Neuronal stem cell (in vitro differentiated cells): Measurements from ENCODE around the gene DNAH2.

ENCODE experiments used
- DNase-seq: peaks from one replicate; pipeline ENCODE4 v3.0.0-alpha.2; 2013; ENCODE audit warnings: low spot score
- H2AFZ ChIP-seq: one replicate; pipeline ENCODE4 v1.6.1; 2013; ENCODE audit warnings: mild to moderate bottlenecking, low read length, inconsistent platforms
- H2AK5ac ChIP-seq: 2 replicates; pipeline ENCODE4 v1.6.1; 2013; ENCODE audit warnings: low read depth, mild to moderate bottlenecking, inconsistent platforms, low read length, moderate library complexity, mixed read lengths
- H2BK120ac ChIP-seq: 2 replicates; pipeline ENCODE4 v1.6.1; 2013; ENCODE audit warnings: low read depth, mild to moderate bottlenecking, inconsistent platforms, low read length, moderate library complexity, mixed read lengths
- H2BK12ac ChIP-seq: one replicate; pipeline ENCODE4 v1.6.1; 2013; ENCODE audit warnings: low read length, inconsistent platforms
- H2BK15ac ChIP-seq: 2 replicates; pipeline ENCODE4 v1.6.1; 2013; ENCODE audit warnings: mild to moderate bottlenecking, low read length, inconsistent platforms, mixed read lengths
- H2BK5ac ChIP-seq: one replicate; pipeline ENCODE4 v1.6.1; 2013; ENCODE audit warnings: inconsistent platforms, mild to moderate bottlenecking, low read length, moderate library complexity
- H3K14ac ChIP-seq: one replicate; pipeline ENCODE4 v1.6.1; 2013; ENCODE audit warnings: low read length, inconsistent platforms
- H3K18ac ChIP-seq: 2 replicates; pipeline ENCODE4 v1.6.1; 2013; ENCODE audit warnings: low read length, inconsistent platforms
- H3K23ac ChIP-seq: 2 replicates; pipeline ENCODE4 v1.6.1; 2013; ENCODE audit warnings: low read depth, mild to moderate bottlenecking, mixed read lengths, low read length, inconsistent platforms; ENCODE audit not compliant: poor library complexity
- H3K27ac ChIP-seq: replicated peaks from 3 replicates; pipeline ENCODE4 v1.5.1; 2013; ENCODE audit warnings: low read length, inconsistent platforms
- H3K27me3 ChIP-seq, 3 experiments: 2 replicates each; pipeline ENCODE4 v1.6.1; 2013; ENCODE audit warnings: low read length in 3 of 3, mild to moderate bottlenecking in 2 of 3, inconsistent platforms in 1 of 3, low read depth in 1 of 3, mixed read lengths in 1 of 3, moderate library complexity in 1 of 3; ENCODE audit not compliant: control insufficient read depth in 3 of 3, insufficient read depth in 3 of 3
- H3K36me3 ChIP-seq, 2 donors: replicated peaks in 1 of 2; 2 replicates each; pipeline ENCODE4 v1.6.1; 2013; ENCODE audit warnings: low read length in 2 of 2; ENCODE audit not compliant: control insufficient read depth in 2 of 2, insufficient read depth in 2 of 2
- H3K4ac ChIP-seq: 2 replicates; pipeline ENCODE4 v1.6.1; 2013; ENCODE audit warnings: inconsistent platforms, mild to moderate bottlenecking, low read length, moderate library complexity
- H3K4me1 ChIP-seq, 2 donors: 1 replicate in 1 of 2; 2 replicates in 1 of 2; pipeline ENCODE4 v1.6.1; 2013; ENCODE audit warnings: low read length in 2 of 2, low read depth in 1 of 2; ENCODE audit not compliant: control insufficient read depth in 2 of 2, insufficient read depth in 1 of 2
- H3K4me2 ChIP-seq: one replicate; pipeline ENCODE4 v1.6.1; 2013; ENCODE audit warnings: mild to moderate bottlenecking, low read length, inconsistent platforms; ENCODE audit not compliant: insufficient read depth, poor library complexity, severe bottlenecking
- H3K4me3 ChIP-seq, 2 donors: 2 replicates each; pipeline ENCODE4 v1.5.1; 2013; ENCODE audit warnings: low read length in 2 of 2, mild to moderate bottlenecking in 2 of 2, inconsistent platforms in 1 of 2, moderate library complexity in 1 of 2
- H3K79me1 ChIP-seq: one replicate; pipeline ENCODE4 v1.6.1; 2013; ENCODE audit warnings: low read depth, mild to moderate bottlenecking, inconsistent platforms, low read length, moderate library complexity
- H3K9ac ChIP-seq: one replicate; pipeline ENCODE4 v1.6.1; 2013; ENCODE audit warnings: mild to moderate bottlenecking, low read depth, low read length, inconsistent platforms; ENCODE audit not compliant: poor library complexity
- H3K9me3 ChIP-seq, 2 donors: replicated peaks in 1 of 2; 2 replicates each; pipeline versions ENCODE3 to v1.6.1; 2013; ENCODE audit warnings: low read length in 2 of 2, mild to moderate bottlenecking in 2 of 2, inconsistent platforms in 1 of 2, low read depth in 1 of 2, mixed read lengths in 1 of 2, moderate library complexity in 1 of 2; ENCODE audit not compliant: control insufficient read depth in 2 of 2, insufficient read depth in 1 of 2
- H4K8ac ChIP-seq: one replicate; pipeline ENCODE4 v1.6.1; 2013; ENCODE audit warnings: low read depth, mild to moderate bottlenecking, inconsistent platforms, low read length, moderate library complexity
- H4K91ac ChIP-seq: one replicate; pipeline ENCODE4 v1.6.1; 2013; ENCODE audit warnings: low read length, low read depth, mild to moderate bottlenecking, inconsistent platforms; ENCODE audit not compliant: poor library complexity
- WGBS, 2 donors: extraction: QIAGEN DNeasy Blood & Tissue Kit; methylation state at CpG; one replicate each; pipeline ENCODE4 v1.1.7; 2013; ENCODE audit warnings: missing lambda C conversion rate in 2 of 2, mixed read lengths in 1 of 2; ENCODE audit not compliant: insufficient read length in 2 of 2, insufficient replicate concordance in 1 of 2; ENCODE audit errors: extremely low coverage in 2 of 2; 5-methylcytosine and 5-hydroxymethylcytosine counted together

The DNAH2 gene

GRCh38 chr17:7686222-7687071 is 31.1 kb upstream of the DNAH2 start:
- Histone ChIP-seq H3K4me1 (peaks cover 5 to 13% of the 10 kb centered on the region in 2 donors), H2AFZ (no peak overlapping the region), H3K4me3 (peak overlapping the region; percentile 88 to 92), H3K36me3 (peaks cover 4 to 44% of the 10 kb centered on the region in 2 donors), H2BK15ac (peak overlapping the region; percentile 84), H3K18ac (peak overlapping the region; percentile 95), H3K14ac (peak overlapping the region; percentile 95), H2BK12ac (no peak overlapping the region), H3K79me1 (peaks cover 2% of the 10 kb centered on the region), H4K91ac (no peak overlapping the region), H3K4me2 (peak overlapping the region; percentile 79), H3K9me3 (no peaks in the 10 kb centered on the region), H3K27ac (peak overlapping the region; percentile 96), H3K9ac (peak overlapping the region; percentile 90), H3K23ac (no peak overlapping the region), H4K8ac (no peak overlapping the region), H2BK120ac (no peak overlapping the region), H3K4ac (no peak overlapping the region), H2BK5ac (peak overlapping the region; percentile 89), H2AK5ac (peak overlapping the region; percentile 49), H3K27me3 (no peaks in the 10 kb centered on the region)
- DNase-seq = peak; percentile 93
- no CpG with 5 or more reads among the region's 30 CpGs for WGBS, 2 donors

- H2BK15ac ChIP-seq = peak within 1 kb of the TSS; percentile 84
- H4K91ac ChIP-seq = no peak within 1 kb of the TSS
- no peaks in the 10 kb centered on the region for H3K27me3 ChIP-seq
- H3K36me3 ChIP-seq = peaks cover 4 to 46% of the 10 kb centered on the region in 2 donors
- H2AFZ ChIP-seq = peak within 1 kb of the TSS; percentile 77
- peaks cover 2% of the 10 kb centered on the region for H3K79me1 ChIP-seq
- no peak within 1 kb of the TSS for H4K8ac ChIP-seq
- H3K4me3 ChIP-seq = peak within 1 kb of the TSS; percentile 88 to 92
- H3K14ac ChIP-seq = peak within 1 kb of the TSS; percentile 95
- WGBS, 2 donors = no CpG with 5 or more reads among the region's 30 CpGs
- H2BK5ac ChIP-seq = peak within 1 kb of the TSS; percentile 94
- H3K23ac ChIP-seq = peak within 1 kb of the TSS; percentile 83
- no peak within 1 kb of the TSS for H2BK12ac ChIP-seq
- peak; percentile 92 for DNase-seq
- H3K27ac ChIP-seq = peak within 1 kb of the TSS; percentile 96
- no peak within 1 kb of the TSS for H3K4ac ChIP-seq
- peaks cover 5 to 13% of the 10 kb centered on the region in 2 donors for H3K4me1 ChIP-seq
- H3K9me3 ChIP-seq = no peaks in the 10 kb centered on the region
- H3K4me2 ChIP-seq = peak within 1 kb of the TSS; percentile 90
- H2AK5ac ChIP-seq = peak within 1 kb of the TSS; percentile 49
- peak within 1 kb of the TSS; percentile 95 for H3K18ac ChIP-seq
- H3K9ac ChIP-seq = peak within 1 kb of the TSS; percentile 90
- H2BK120ac ChIP-seq = no peak within 1 kb of the TSS
Measured at GRCh38 chr17:7687072-7687907, 30.3 kb upstream of the DNAH2 start, which contains the start of gene TP53. TSS of gene TP53 (minus strand) at chr17:7687490. CDS start at chr17:7676594, 10,896 bp downstream.

- peak within 1 kb of the TSS; percentile 75 for H3K9ac ChIP-seq
- peak within 1 kb of the TSS; percentile 96 for H3K27ac ChIP-seq
- H3K79me1 ChIP-seq = no peaks in the 10 kb centered on the region
- peak within 1 kb of the TSS; percentile 83 for H3K23ac ChIP-seq
- no peaks in the 10 kb centered on the region for H3K27me3 ChIP-seq
- H2BK120ac ChIP-seq = no peak within 1 kb of the TSS
- H2BK12ac ChIP-seq = no peak within 1 kb of the TSS
- H2AFZ ChIP-seq = peak within 1 kb of the TSS; percentile 77
- peak within 1 kb of the TSS; percentile 90 for H3K4me2 ChIP-seq
- H3K4ac ChIP-seq = no peak within 1 kb of the TSS
- H3K18ac ChIP-seq = peak within 1 kb of the TSS; percentile 57
- peaks cover 7 to 45% of the 10 kb centered on the region in 2 donors for H3K36me3 ChIP-seq
- peak; percentile 99 for DNase-seq
- peak within 1 kb of the TSS; percentile 58 for H2AK5ac ChIP-seq
- H3K14ac ChIP-seq = no peak within 1 kb of the TSS
- no peaks in the 10 kb centered on the region for H3K9me3 ChIP-seq
- H3K4me3 ChIP-seq = peak within 1 kb of the TSS; percentile 88 to 92
- peak within 1 kb of the TSS; percentile 38 for H2BK15ac ChIP-seq
- H4K91ac ChIP-seq = no peak within 1 kb of the TSS
- no peak within 1 kb of the TSS for H4K8ac ChIP-seq
- peak within 1 kb of the TSS; percentile 94 for H2BK5ac ChIP-seq
- WGBS, 2 donors = no CpG with 5 or more reads among the region's 51 CpGs
- peaks cover 5 to 13% of the 10 kb centered on the region in 2 donors for H3K4me1 ChIP-seq
Measured at GRCh38 chr17:7687908-7688807, 29.4 kb upstream of the DNAH2 start, which contains the start of gene WRAP53. TSS of gene WRAP53 (plus strand) at chr17:7688477. CDS start at chr17:7688649, 172 bp downstream.
